Adrenal gland (tissue), 12 donors: Measurements from ENCODE around the gene NFKBIA. TPM values are rescaled to one million over a fixed set of nuclear protein-coding genes. Genes with fewer than 3 reads are reported as not detected.

Source experiments
- DNase-seq, 7 donors: peaks; one replicate each; pipeline ENCODE4 v3.0.0-alpha.2; 2019 to 2020
- H3K27ac ChIP-seq, 5 donors: fragments of 200-600 bp; sonication (generic) in 4 of 5; 1 replicate in 3 of 5; 2 replicates in 2 of 5; pipeline versions ENCODE4 v1.5.1 to v1.8.0; 2016 to 2020; ENCODE audit warnings: mild to moderate bottlenecking in 1 of 5
- H3K27me3 ChIP-seq: fragments of 200-600 bp; 2 replicates; pipeline ENCODE4 v1.8.0; 2021
- H3K36me3 ChIP-seq, 2 donors: fragments of 200-600 bp; replicated peaks in 1 of 2; 1 replicate in 1 of 2; 2 replicates in 1 of 2; pipeline versions ENCODE4 v1.5.1 to v1.8.0; 2018 to 2022
- H3K4me1 ChIP-seq, 2 donors: fragments of 200-600 bp; replicated peaks in 1 of 2; 1 replicate in 1 of 2; 2 replicates in 1 of 2; pipeline versions ENCODE4 v1.5.1 to v1.8.0; 2018 to 2021
- H3K4me3 ChIP-seq, 4 donors: fragments of 200-600 bp; sonication (generic) in 3 of 4; one replicate each; pipeline ENCODE4 v1.5.1; 2016 to 2018
- H3K9me3 ChIP-seq, 3 donors: fragments of 200-600 bp; sonication (generic) in 1 of 3; replicated peaks in 1 of 3; 1 replicate in 2 of 3; 2 replicates in 1 of 3; pipeline versions ENCODE4 v1.5.1 to v1.8.0; 2016 to 2021
- POLR2A ChIP-seq, 2 donors: fragments of 450-650 bp; IDR thresholded peaks; one replicate each; pipeline ENCODE4 v1.6.1; 2017; ENCODE audit warnings: antibody characterized with exemption in 2 of 2, mild to moderate bottlenecking in 2 of 2, moderate library complexity in 1 of 2
- WGBS, 4 donors: extraction: QIAGEN DNeasy Blood & Tissue Kit in 2 of 4; methylation state at CpG; one replicate each; pipeline versions ENCODE4 v1.1.5 to v1.1.7; 2013 to 2017; 5-methylcytosine and 5-hydroxymethylcytosine counted together
- intact Hi-C, 2 donors: fragments of 100-400 bp; cut with DNase I; formaldehyde crosslinking; loops; one replicate each; pipeline versions ENCODE4 v1.14.1 to v1.15.0; 2022 to 2023
- polyA plus RNA-seq, 3 donors: library from polyadenylated mRNA; stranded (reverse); fragments of 200-250 nt in 2 of 3; fragments of 350-450 nt in 1 of 3; fragmentation: Illumina TruSeq in 1 of 3; extraction: RNeasy Lipid Tissue Mini Kit (QIAGEN cat#74804) in 1 of 3; gene quantifications; one replicate each; pipeline ENCODE4 v1.2.3, GENCODE V29; 2013 to 2014
- total RNA-seq, 9 donors: library from RNA; depleted of rRNA in 4 of 9; stranded (reverse); fragments of >200 nt in 4 of 9; fragments of 120-200 nt in 1 of 9; fragmentation: NEBNext Ultra II Directional in 1 of 9; extraction: Animal tissue kit (Norgen Biotek cat#: 25700) in 1 of 9; gene quantifications; one replicate each; pipeline versions ENCODE4 v1.1.0 to v1.2.4, GENCODE V29; 2013 to 2023
- TF ChIP-seq, protein P1 (sequence below), 6 experiments: fragments of 450-650 bp in 4 of 6; fragments of 200-600 bp in 2 of 6; sonication (generic) in 1 of 6; IDR thresholded peaks; 1 replicate in 5 of 6; 2 replicates in 1 of 6; pipeline versions ENCODE4 v1.5.1 to v1.8.0; 2016 to 2021; ENCODE audit warnings: antibody characterized with exemption in 6 of 6, mild to moderate bottlenecking in 2 of 6, moderate library complexity in 1 of 6
- donor health status: healthy with polysubstance abuse.
- donor health status: Bipolar disorder and iron deficiency.
- donor health status: DM: yes; HTN: yes; CAD: no.
- donor health status: DM: no; HTN: no; CAD: no.
- donor health status: DM: no; HTN: no; CAD: no.
- donor health status: DM: yes; HTN: yes; CAD: no.

Gene NFKBIA
- total and polyA plus RNA-seq, 12 donors = 100 to 677 (median 218) TPM

DNA sequence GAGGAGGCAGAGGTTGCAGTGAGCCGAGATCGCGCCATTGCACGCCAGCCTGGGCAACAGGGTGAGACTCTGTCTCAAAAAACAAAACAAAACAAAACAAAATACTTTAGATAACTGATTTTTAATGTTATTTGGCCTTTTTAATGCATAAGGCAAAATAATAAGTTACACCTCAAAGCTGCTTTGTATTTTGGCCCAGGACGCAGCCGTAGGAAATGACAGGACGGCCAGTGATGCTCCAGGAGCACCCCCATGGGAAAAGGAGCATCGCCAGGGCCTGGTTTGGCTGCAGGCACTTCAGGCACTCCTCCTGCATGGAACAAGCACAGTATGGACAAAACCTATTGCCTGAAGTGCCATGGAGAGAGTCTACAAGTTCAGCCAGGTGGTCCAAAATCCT lies 3.5 kb upstream of the NFKBIA start:
- 90 to 95% (median 92%) methylated on average over 8 of the region's 8 CpGs for WGBS, 4 donors
- Histone ChIP-seq H3K9me3 (no peaks in the 10 kb centered on the region), H3K27ac (no peak overlapping the region), H3K4me3 (no peak overlapping the region), H3K27me3 (no peaks in the 10 kb centered on the region), H3K4me1 (peaks cover 17 to 23% of the 10 kb centered on the region in 2 donors), H3K36me3 (peaks cover 0 to 7% of the 10 kb centered on the region in 2 donors)
- intact Hi-C loops = loop anchor here in 1 of 2 donors (5.0 to 10.0 kb wide), 3 partner anchors 73 to 191 kb away; no protein-coding TSS in a partner anchor
- TF ChIP-seq, protein P1, sequence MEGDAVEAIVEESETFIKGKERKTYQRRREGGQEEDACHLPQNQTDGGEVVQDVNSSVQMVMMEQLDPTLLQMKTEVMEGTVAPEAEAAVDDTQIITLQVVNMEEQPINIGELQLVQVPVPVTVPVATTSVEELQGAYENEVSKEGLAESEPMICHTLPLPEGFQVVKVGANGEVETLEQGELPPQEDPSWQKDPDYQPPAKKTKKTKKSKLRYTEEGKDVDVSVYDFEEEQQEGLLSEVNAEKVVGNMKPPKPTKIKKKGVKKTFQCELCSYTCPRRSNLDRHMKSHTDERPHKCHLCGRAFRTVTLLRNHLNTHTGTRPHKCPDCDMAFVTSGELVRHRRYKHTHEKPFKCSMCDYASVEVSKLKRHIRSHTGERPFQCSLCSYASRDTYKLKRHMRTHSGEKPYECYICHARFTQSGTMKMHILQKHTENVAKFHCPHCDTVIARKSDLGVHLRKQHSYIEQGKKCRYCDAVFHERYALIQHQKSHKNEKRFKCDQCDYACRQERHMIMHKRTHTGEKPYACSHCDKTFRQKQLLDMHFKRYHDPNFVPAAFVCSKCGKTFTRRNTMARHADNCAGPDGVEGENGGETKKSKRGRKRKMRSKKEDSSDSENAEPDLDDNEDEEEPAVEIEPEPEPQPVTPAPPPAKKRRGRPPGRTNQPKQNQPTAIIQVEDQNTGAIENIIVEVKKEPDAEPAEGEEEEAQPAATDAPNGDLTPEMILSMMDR (IDR thresholded peaks at IDR 0.05) = no peak
- no peak for TF ChIP-seq POLR2A (IDR thresholded peaks at IDR 0.05)
- no peak for DNase-seq

DNA sequence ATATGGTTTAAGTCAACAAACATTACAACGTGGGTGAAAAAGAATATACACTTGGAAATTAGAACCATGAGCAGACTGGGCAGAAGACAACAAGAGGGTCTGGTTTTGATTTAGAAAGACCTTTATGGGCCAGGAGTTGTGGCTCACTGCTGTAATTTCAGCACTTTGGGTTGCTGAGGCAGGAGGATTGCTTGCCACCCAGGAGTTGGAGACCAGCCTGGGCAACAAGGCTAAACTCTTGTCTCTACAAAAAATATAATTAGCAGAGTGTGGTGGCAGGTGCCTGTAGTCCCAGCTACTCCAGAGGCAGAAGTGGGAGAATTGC lies 2.7 kb upstream of the NFKBIA start:
- peaks cover 17 to 30% of the 10 kb centered on the region in 2 donors for H3K4me1 ChIP-seq
- 45 to 71% (median 62%) methylated on average over 1 of the region's 1 CpG for WGBS, 4 donors
- H3K27ac ChIP-seq = no peak overlapping the region
- TF ChIP-seq, protein P1 (IDR thresholded peaks at IDR 0.05) = no peak
- no peak for TF ChIP-seq POLR2A (IDR thresholded peaks at IDR 0.05)
- intact Hi-C loops = loop anchor here in 1 of 2 donors (5.0 to 10.0 kb wide), 3 partner anchors 72 to 190 kb away; no protein-coding TSS in a partner anchor
- H3K4me3 ChIP-seq = no peak overlapping the region
- H3K27me3 ChIP-seq = no peaks in the 10 kb centered on the region
- no peaks in the 10 kb centered on the region for H3K9me3 ChIP-seq
- DNase-seq = no peak
- peaks cover 0 to 14% of the 10 kb centered on the region in 2 donors for H3K36me3 ChIP-seq

DNA sequence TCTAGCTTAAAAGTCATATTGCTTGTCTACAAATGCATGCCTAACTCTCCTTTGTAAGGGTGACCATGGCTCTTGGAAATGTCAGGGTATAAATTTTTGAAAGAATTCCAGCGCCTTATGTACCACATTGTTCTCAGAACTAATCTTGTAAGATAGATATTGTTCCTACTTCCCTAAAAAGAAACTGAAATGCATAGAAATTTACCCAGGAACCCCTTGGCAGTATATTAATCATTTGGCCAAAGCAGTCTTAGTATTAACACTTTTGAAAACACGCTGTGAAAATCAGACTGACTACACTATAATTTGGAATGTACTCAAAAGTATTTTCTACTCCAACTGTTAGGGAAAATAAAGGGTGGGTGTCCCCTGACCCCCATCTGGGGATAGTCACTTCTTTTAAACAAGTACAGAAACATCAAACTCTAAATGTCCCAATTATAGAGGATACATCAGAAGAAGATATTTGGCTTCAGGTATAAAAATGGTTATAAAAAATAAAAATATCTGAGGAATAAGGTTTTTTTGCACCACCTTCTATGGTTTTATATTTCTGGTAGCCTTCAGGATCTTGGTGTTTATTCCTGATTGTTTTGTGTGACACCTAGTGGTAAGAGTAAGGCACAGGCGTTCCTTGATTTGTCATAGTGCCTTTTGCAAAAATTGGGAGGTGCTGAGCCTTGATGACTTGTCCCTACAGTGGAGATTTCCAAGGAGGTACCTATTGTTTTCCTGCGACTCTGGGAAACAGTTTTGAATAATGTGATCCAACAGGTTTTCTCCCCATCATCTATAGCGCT lies 2.2 kb upstream of the NFKBIA start:
- intact Hi-C loops = loop anchor here in 1 of 2 donors (5.0 to 10.0 kb wide), 3 partner anchors 72 to 189 kb away; no protein-coding TSS in a partner anchor
- Histone ChIP-seq H3K36me3 (peaks cover 0 to 20% of the 10 kb centered on the region in 2 donors), H3K4me1 (peaks cover 17 to 33% of the 10 kb centered on the region in 2 donors), H3K27me3 (no peaks in the 10 kb centered on the region), H3K27ac (peak overlapping the region in 1 of 5 donors; percentile 99), H3K9me3 (no peaks in the 10 kb centered on the region), H3K4me3 (no peak overlapping the region)
- TF ChIP-seq POLR2A (IDR thresholded peaks at IDR 0.05) = no peak
- TF ChIP-seq, protein P1 (IDR thresholded peaks at IDR 0.05) = peak; percentile 73 to 92 (median 88)
- 18 to 25% (median 20%) methylated on average over 5 of the region's 5 CpGs for WGBS, 4 donors
- peak in 5 of 7 donors; percentile 44 to 62 (median 53) for DNase-seq

DNA sequence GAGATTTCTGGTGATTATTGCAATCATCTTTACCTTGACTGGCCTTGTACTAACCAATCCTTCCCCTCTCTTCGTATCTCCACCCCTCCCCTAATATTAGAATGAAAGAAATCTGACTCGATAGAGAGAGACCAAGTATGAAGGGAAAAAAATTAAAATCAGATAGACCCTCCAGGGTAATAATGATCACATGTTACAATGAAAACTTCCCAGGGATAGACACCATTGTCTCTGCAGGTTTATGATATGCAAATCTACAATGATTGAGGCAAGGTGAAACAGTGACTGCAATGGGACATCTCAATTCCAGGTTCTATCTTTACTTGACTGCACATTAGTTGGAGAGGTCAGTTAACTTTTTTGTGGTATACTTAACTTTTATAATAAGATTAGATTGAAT lies 1.5 kb upstream of the NFKBIA start:
- intact Hi-C loops = loop anchor here in 1 of 2 donors (5.0 to 10.0 kb wide), 3 partner anchors 71 to 189 kb away; no protein-coding TSS in a partner anchor
- Histone ChIP-seq H3K27ac (peak overlapping the region in 4 of 5 donors; percentile 96 to 100 (median 100)), H3K4me3 (peak overlapping the region in 1 of 4 donors; percentile 100), H3K4me1 (peaks cover 19 to 39% of the 10 kb centered on the region in 2 donors), H3K27me3 (no peaks in the 10 kb centered on the region), H3K9me3 (no peaks in the 10 kb centered on the region), H3K36me3 (peaks cover 0 to 26% of the 10 kb centered on the region in 2 donors)
- no peak for TF ChIP-seq POLR2A (IDR thresholded peaks at IDR 0.05)
- TF ChIP-seq, protein P1 (IDR thresholded peaks at IDR 0.05) = peak in 1 of 6 experiments; percentile 2
- no peak for DNase-seq
- WGBS, 4 donors = 22 to 34% (median 28%) methylated on average over 2 of the region's 2 CpGs
